Body of pancreas (tissue), 4 donors: ENCODE data around the gene ADGRF3. TPM values are rescaled to one million over a fixed set of nuclear protein-coding genes. Genes with fewer than 3 reads are reported as not detected.
"Not testable (repeated sequence)": the region's sequence is repeated elsewhere in the genome, so short reads cannot be mapped to it uniquely, and the experiment has no call there.

Experiments
- ATAC-seq: fragments of 150-250 bp; one replicate; pipeline ENCODE4 v1.9.1; 2016
- DNase-seq, 4 donors: peaks; one replicate each; pipeline ENCODE4 v3.0.0-alpha.2; 2019
- H3K27ac ChIP-seq, 4 donors: fragments of 200-600 bp; sonication (generic); 1 replicate in 3 of 4; 2 replicates in 1 of 4; pipeline versions ENCODE4 v1.5.1 to v1.6.1; 2016 to 2019; ENCODE audit warnings: mild to moderate bottlenecking in 1 of 4, mixed read lengths in 1 of 4, moderate library complexity in 1 of 4
- H3K27me3 ChIP-seq, 2 donors: fragments of 200-600 bp; sonication (generic); one replicate each; pipeline ENCODE4 v1.6.0; 2016; ENCODE audit warnings: mild to moderate bottlenecking in 1 of 2
- H3K36me3 ChIP-seq, 2 donors: fragments of 200-600 bp; sonication (generic); replicated peaks in 1 of 2; 2 replicates each; pipeline ENCODE4 v1.5.1; 2016; ENCODE audit warnings: low read depth in 2 of 2; ENCODE audit not compliant: insufficient read depth in 1 of 2
- H3K4me1 ChIP-seq: fragments of 200-600 bp; sonication (generic); one replicate; pipeline ENCODE4 v1.6.0; 2016
- H3K4me3 ChIP-seq, 2 donors: fragments of 200-600 bp; sonication (generic); 1 replicate in 1 of 2; 2 replicates in 1 of 2; pipeline ENCODE4 v1.5.1; 2016 to 2019
- H3K9me3 ChIP-seq, 3 donors: fragments of 200-600 bp; sonication (generic); 1 replicate in 2 of 3; 2 replicates in 1 of 3; pipeline ENCODE4 v1.5.1; 2016
- POLR2A ChIP-seq, 3 donors: fragments of 450-650 bp; IDR thresholded peaks; one replicate each; pipeline ENCODE4 v1.6.1; 2016; ENCODE audit warnings: antibody characterized with exemption in 3 of 3, mild to moderate bottlenecking in 2 of 3
- WGBS, 2 donors: methylation state at CpG; one replicate each; pipeline ENCODE4 v1.1.5; 2017; 5-methylcytosine and 5-hydroxymethylcytosine counted together
- intact Hi-C: fragments of 100-400 bp; cut with DNase I; formaldehyde crosslinking; loops from one replicate; pipeline ENCODE4 v1.15.1; 2023
- total RNA-seq, 2 donors: library from RNA; depleted of rRNA; stranded (reverse); fragments of >200 nt; gene quantifications; one replicate each; pipeline ENCODE4 v1.1.0, GENCODE V29; 2016
- TF ChIP-seq, protein P1 (sequence below), 7 experiments: fragments of 450-650 bp in 4 of 7; fragments of 200-600 bp in 3 of 7; sonication (generic) in 3 of 7; IDR thresholded peaks; one replicate each; pipeline ENCODE4 v1.5.1; 2016 to 2019; ENCODE audit warnings: antibody characterized with exemption in 7 of 7

ADGRF3 gene
- total RNA-seq, 2 donors from 2014 or later = not detected

DNA sequence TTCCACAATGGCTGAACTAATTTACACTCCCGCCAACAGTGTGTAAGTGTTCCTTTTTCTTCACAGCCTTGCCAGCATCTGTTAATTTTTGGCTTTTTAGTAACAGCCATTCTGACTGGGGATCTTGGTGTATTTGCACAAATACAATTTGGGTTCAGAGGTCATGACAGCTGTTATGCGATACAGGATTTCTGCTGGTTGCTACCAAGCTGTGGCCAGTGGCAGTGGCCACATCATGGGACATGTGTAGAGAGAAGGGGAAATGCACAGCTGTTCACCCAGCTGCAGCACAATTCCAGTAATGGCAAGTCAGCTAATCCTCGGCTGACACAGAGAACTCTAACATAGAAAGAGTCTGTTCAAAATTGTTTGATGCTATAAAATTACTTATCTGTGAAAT is 21.7 kb downstream of the ADGRF3 start:
- TF ChIP-seq, protein P1, sequence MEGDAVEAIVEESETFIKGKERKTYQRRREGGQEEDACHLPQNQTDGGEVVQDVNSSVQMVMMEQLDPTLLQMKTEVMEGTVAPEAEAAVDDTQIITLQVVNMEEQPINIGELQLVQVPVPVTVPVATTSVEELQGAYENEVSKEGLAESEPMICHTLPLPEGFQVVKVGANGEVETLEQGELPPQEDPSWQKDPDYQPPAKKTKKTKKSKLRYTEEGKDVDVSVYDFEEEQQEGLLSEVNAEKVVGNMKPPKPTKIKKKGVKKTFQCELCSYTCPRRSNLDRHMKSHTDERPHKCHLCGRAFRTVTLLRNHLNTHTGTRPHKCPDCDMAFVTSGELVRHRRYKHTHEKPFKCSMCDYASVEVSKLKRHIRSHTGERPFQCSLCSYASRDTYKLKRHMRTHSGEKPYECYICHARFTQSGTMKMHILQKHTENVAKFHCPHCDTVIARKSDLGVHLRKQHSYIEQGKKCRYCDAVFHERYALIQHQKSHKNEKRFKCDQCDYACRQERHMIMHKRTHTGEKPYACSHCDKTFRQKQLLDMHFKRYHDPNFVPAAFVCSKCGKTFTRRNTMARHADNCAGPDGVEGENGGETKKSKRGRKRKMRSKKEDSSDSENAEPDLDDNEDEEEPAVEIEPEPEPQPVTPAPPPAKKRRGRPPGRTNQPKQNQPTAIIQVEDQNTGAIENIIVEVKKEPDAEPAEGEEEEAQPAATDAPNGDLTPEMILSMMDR (IDR thresholded peaks at IDR 0.05) = no peak
- TF ChIP-seq POLR2A (IDR thresholded peaks at IDR 0.05) = no peak
- ATAC-seq = no peak
- intact Hi-C loops = no loop called here
- H3K4me1 ChIP-seq = peaks cover 2% of the 10 kb centered on the region
- no peaks in the 10 kb centered on the region for H3K27me3 ChIP-seq
- 28 to 60% methylated on average over 3 of the region's 3 CpGs for WGBS, 2 donors
- H3K4me3 ChIP-seq = no peak overlapping the region
- H3K36me3 ChIP-seq = no peaks in the 10 kb centered on the region
- no peak overlapping the region for H3K27ac ChIP-seq
- DNase-seq = no peak
- H3K9me3 ChIP-seq = no peaks in the 10 kb centered on the region

DNA sequence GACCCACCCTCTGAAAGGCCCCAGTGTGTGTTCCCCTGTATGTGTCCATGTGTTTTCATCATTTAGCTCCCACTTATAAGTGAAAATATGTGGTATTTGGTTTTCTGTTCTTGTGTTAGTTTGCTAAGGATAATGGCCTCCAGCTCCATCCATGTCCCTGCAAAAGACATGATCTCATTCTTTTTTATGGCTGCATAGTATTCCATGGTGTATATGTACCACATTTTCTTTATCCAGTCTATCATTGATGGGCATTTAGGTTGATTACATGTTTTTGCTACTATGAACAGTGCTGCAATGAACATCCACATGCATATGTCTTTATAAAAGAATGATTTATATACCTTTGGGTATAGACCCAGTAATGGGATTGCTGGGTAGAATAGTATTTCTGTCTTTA is 22.1 kb downstream of the ADGRF3 start:
- DNase-seq, H3K4me1 ChIP-seq, ATAC-seq, H3K9me3 ChIP-seq, intact Hi-C loops, H3K27ac ChIP-seq, H3K27me3 ChIP-seq, H3K4me3 ChIP-seq, H3K36me3 ChIP-seq: not testable (repeated sequence)

DNA sequence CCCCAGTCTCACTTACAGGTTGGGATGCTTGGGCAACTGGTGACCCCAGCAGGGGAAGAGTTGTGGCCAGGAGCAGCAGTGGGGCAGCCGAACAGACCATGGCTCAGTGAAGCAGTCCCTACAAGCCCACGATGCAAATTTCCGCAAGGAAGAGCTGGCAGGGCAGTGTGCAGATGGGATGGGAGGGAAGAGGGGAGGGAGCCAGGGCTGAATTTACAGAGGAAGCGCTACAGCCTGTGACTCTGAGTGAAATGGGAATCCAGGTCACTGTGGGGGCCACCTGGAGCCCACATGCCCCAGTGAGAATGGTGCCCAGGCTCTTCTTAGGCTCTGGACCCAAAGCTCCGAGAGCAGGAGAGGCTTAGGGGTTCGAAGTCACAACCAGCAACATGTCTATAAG is 27.6 kb downstream of the ADGRF3 start:
- Histone ChIP-seq H3K27me3 (no peaks in the 10 kb centered on the region), H3K36me3 (no peaks in the 10 kb centered on the region), H3K9me3 (no peaks in the 10 kb centered on the region), H3K4me3 (no peak overlapping the region), H3K4me1 (no peaks in the 10 kb centered on the region), H3K27ac (no peak overlapping the region)
- ATAC-seq (no peak), DNase-seq (no peak)
- 55 to 56% methylated on average over 4 to 6 of the region's 6 CpGs for WGBS, 2 donors
- TF ChIP-seq, protein P1 (IDR thresholded peaks at IDR 0.05) = no peak
- TF ChIP-seq POLR2A (IDR thresholded peaks at IDR 0.05) = no peak
- intact Hi-C loops = no loop called here

DNA sequence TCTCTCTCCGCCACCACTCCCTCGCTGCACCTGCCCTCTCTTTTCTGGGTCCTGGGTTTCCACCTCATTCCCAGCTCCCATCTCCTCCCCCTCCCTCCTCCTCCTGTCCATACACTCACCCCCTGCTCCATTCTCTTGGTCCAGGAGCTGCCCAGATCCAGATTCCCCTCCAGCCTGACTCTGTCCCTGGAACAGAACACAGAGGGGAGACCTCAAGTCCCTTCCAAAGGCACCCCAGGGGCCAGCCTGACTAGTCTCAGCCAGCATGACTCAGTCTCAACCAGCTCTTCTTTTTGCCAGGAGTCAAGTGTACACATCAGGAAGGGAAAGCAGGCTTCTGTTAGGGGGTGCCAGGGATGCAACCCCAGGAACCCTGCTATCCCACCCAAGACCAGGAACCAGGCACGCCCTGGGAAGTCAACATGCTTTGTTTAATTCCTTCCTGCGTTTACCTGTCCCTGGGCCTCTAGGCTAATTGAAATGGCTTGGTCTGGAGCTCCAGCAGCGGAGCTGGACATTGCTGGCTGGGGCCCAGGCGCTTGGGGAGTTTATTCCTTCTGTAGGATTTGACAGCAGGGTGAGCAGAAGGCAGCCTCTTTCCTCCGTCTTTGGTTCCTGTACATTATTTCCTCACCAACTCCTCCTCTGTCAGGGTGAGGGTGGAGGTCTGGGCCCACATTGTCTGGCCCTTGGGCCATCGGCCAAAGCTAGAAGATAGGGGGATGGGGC is 29.0 kb downstream of the ADGRF3 start:
- H3K4me1 ChIP-seq = no peaks in the 10 kb centered on the region
- intact Hi-C loops = no loop called here
- ATAC-seq = no peak
- no peak for TF ChIP-seq POLR2A (IDR thresholded peaks at IDR 0.05)
- TF ChIP-seq, protein P1 (IDR thresholded peaks at IDR 0.05) = no peak
- no peaks in the 10 kb centered on the region for H3K27me3 ChIP-seq
- H3K9me3 ChIP-seq = no peaks in the 10 kb centered on the region
- H3K4me3 ChIP-seq = no peak overlapping the region
- H3K27ac ChIP-seq = no peak overlapping the region
- WGBS, 2 donors = 77 to 84% methylated on average over 8 of the region's 8 CpGs
- DNase-seq = no peak
- no peaks in the 10 kb centered on the region for H3K36me3 ChIP-seq

DNA sequence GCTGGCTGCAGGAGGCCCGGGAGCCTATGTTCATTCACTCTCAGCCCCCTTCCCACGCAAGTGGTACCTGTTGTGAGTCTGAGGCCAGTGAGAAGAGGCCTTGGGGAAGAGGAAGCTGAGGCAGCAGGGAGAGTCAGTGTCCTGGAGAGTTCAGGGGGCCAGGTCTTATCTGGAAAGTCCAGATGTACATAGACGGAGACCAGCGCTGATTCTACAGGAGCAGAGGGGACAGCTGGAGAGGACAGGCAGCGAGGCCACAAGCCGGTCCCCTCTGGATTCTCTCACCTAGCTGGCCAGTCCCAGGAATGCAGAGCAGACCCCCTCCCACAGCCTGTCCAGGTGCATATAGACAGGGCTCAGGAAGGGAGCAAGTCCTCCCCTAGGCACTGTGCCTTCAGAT is 29.7 kb downstream of the ADGRF3 start:
- H3K4me1 ChIP-seq = no peaks in the 10 kb centered on the region
- no peak overlapping the region for H3K27ac ChIP-seq
- no peaks in the 10 kb centered on the region for H3K36me3 ChIP-seq
- 79 to 85% methylated on average over 6 of the region's 6 CpGs for WGBS, 2 donors
- no peaks in the 10 kb centered on the region for H3K9me3 ChIP-seq
- H3K4me3 ChIP-seq = no peak overlapping the region
- intact Hi-C loops = no loop called here
- H3K27me3 ChIP-seq = no peaks in the 10 kb centered on the region
- no peak for DNase-seq
- ATAC-seq = no peak
- TF ChIP-seq, protein P1 (IDR thresholded peaks at IDR 0.05) = no peak
- no peak for TF ChIP-seq POLR2A (IDR thresholded peaks at IDR 0.05)
